DND-41 (cell line): ENCODE data around the gene SLC23A1.
"Not testable (repeated sequence)": the region's sequence is repeated elsewhere in the genome, so short reads cannot be mapped to it uniquely, and the experiment has no call there.

Source experiments
- EZH2 ChIP-seq: IDR thresholded peaks from 3 replicates; pipeline ENCODE4 v1.6.1; 2012; ENCODE audit warnings: borderline replicate concordance, low read depth, mild to moderate bottlenecking, moderate library complexity, low read length, inconsistent platforms; ENCODE audit not compliant: severe bottlenecking
- TF ChIP-seq, protein P1 (sequence below): IDR thresholded peaks from 2 replicates; pipeline ENCODE4 v1.5.1; 2012; ENCODE audit warnings: borderline replicate concordance, low read length, moderate library complexity, mild to moderate bottlenecking; ENCODE audit not compliant: poor library complexity, severe bottlenecking; ENCODE audit errors: extremely low read depth

DNA sequence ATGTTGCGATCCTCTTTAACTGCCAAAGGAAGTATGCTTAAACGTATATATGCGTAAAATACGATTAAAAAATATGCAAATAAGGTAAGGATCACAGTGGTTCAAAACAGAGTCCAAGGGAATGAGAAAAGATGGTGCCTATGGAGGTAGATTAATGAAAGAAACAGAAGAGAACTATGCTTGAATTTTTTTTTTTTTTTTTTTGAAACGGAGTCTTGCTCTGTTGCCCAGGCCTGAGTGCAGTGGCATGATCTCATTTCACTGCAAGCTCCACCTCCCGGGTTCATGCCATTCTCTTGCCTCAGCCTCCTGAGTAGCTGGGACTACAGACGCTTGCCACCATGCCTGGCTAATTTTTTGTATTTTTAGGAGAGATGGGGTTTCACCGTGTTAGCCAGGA lies 37.7 kb downstream of the SLC23A1 start:
- TF ChIP-seq, protein P1, sequence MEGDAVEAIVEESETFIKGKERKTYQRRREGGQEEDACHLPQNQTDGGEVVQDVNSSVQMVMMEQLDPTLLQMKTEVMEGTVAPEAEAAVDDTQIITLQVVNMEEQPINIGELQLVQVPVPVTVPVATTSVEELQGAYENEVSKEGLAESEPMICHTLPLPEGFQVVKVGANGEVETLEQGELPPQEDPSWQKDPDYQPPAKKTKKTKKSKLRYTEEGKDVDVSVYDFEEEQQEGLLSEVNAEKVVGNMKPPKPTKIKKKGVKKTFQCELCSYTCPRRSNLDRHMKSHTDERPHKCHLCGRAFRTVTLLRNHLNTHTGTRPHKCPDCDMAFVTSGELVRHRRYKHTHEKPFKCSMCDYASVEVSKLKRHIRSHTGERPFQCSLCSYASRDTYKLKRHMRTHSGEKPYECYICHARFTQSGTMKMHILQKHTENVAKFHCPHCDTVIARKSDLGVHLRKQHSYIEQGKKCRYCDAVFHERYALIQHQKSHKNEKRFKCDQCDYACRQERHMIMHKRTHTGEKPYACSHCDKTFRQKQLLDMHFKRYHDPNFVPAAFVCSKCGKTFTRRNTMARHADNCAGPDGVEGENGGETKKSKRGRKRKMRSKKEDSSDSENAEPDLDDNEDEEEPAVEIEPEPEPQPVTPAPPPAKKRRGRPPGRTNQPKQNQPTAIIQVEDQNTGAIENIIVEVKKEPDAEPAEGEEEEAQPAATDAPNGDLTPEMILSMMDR, result not testable (repeated sequence)
- TF ChIP-seq EZH2, result not testable (repeated sequence)
